GM19193 (cell line): Measurements from ENCODE around the gene ANXA1.

Source experiments
- POLR2A ChIP-seq: IDR thresholded peaks from 4 replicates; pipeline ENCODE4 v1.6.1; 2011; ENCODE audit not compliant: insufficient read depth, insufficient read length; ENCODE audit errors: extremely low read depth

The ANXA1 gene

DNA sequence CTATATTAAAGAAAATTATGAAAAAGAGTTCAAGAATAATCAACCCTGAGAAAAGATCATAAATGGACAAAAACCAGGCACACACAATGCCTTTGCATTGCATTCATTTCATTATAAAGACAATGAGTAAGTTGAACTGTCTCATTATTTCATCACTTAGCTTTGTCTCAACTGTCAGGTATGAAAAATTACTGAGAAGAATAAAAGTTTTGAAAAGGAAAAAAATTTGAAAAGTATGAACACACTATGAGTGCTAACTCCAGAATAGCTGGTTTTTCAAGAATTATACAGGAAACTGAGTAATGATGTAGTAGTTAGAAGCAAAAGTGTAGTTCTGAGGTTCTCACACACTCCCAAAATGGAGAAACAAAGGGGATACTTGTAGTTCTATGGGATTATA is 16.3 kb upstream of the ANXA1 start:
- TF ChIP-seq POLR2A: no peak

DNA sequence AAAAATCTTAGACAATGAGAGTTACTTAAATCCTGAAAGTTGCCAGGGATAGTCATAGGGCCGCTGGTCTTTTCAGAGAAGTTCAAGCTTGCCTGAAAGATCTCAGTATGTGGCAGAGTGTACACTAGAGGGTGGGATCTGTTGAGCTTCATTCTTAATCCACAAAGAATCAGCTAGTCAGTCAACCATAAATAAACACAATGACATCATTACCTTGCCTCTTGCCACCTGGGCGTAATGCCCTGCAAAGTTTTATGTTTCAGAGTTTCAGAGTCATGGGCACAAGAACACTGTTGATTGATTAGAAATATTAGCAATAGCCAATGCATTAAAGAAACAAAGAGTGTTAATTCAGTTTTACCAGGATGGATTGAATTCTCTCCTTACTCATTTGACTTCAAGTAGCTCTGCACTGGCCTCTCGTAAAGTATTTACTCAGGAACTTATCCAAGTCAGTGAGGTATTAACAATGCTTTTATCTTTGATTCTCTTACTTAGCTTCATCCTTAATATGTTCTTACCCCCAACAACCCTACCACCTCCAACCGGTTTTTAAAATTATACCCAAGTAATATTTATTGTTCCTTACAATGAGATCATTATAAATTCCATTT is 14.3 kb upstream of the ANXA1 start:
- no peak for TF ChIP-seq POLR2A

DNA sequence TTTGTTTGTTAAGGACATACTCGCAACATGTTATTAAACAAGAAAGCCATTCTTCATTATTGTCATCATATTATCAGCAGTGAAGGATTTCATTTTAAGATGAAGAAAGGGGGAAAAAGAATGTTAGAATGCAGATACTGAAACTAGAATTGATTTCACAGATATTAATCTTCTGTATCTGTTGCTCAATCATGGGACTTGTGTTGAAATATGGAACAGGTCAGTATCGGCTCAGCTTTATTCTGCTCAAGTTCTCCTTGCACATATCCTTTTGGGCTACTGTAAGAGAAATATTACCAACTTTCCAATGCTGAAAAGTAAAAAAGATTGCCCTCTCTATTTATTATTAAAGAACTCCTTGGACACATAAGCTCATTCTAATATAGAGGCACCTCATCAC is 13.8 kb upstream of the ANXA1 start:
- no peak for TF ChIP-seq POLR2A

DNA sequence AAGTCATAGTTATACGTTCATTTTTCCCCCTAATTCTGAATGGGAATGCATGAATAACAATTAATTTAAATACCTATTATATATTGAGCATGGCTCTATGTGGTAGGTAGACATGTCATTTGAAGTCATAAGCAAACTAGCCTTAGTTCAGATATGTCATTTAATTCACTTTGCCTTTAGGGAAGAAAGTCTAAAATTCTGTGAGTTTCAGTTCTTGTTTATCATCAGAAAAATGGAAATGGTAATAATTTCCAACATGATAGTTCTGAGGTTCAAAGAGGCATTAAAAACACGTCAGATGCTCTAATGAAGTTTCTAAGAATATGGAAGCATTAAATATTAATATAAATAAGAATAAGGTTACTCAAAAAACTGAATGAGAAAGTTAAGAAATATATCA is 13.1 kb upstream of the ANXA1 start:
- TF ChIP-seq POLR2A: no peak

DNA sequence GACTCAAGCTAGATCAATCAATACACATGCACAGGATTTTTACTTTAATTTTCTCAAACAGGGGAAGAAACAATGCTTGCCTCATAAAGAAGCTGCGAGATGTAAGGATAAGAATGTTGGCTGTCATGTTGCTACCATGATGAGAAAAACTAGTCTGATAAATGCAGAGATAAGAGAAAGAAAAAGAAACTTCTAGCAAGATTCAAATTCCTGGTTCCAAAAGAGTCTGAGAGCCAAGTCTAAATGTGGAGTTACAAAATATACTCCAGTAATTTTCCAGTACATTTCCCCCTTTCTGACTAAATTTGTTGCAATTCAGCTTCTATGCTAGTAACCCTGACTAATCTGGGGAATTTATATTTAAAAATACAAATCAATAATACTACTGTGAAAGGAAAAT is 10.4 kb upstream of the ANXA1 start:
- TF ChIP-seq POLR2A: no peak

DNA sequence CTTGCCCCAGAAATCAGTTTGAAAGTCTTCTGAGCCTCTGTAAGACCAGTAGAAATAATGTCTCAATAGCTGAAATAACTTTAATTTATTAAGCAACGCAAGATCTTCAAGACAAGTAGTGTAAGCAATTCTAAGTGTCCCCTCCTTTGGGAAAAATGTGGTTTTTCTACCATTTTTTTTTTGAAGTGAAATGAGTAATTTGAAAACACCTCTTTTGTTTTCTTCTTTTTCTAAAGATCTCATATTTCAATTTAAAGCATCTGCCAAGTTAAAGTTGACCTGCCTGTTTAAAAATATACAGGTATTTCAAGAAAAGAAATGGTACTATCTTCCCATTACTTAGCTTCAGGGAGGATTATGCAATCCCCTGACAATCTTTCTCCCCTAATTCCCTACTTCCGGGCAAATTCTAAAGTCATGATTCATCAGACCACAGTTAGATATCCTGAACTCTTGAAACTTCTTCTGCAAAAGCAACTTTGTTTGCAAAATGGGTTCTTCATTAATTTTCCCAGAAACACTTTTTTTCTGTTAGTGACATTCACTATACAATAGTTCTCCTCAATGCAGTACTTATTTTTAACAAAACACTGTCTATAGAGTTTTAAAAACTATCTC is 7.8 kb upstream of the ANXA1 start:
- TF ChIP-seq POLR2A: no peak

DNA sequence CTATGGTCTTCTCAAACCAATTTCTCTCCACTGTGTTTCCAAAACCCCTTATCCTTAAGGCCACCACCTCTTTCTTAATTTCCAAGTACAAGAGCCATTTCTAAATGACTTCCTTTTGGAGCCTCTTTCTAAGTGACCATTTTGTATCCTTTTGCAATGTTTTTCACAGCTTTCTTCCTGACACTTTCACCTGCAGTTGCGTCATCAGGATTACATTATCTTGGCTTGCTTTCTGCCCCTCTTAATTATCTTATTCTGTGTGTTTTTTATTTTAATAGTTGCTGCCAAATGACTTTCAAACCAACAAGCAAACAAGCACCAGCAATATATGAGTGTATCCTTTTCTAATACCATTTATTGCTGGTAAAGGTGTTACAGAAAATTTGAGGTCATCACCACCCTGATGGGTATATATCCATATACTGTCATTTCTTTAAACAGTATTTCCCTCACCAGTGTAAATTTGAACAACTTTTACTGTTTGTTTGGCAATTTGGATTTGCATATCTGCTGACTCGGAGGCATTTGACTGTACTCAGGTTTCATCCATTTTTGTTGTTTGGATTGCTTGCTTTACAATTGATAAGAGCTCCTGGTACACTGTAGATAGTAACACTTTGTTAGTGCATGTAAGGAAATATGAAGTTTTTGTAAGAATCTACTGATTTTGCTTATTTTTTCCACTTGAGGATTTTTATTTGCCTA is 5.4 kb upstream of the ANXA1 start:
- TF ChIP-seq POLR2A: no peak

DNA sequence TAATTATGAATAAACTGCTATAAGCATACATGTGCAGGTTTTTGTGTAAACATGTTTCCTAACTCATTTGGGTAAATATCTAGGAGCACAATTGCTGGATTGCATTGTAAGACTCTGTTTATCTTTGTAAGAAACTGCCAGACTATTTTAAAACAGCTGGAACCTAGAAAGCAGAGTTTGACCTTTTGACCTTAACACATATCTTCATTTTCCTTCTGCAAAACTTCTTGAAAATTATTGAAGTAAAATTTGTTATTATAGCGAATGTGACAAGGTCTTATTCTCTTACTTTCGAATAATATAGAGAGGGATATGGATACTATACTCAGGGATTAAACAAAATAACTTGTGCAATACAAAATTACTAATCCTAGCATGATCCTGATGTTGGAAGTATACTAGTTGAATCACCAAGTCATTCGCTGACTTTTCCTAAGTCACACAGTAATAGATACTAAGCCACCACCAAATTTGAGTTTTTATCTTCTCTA is 3.2 kb upstream of the ANXA1 start:
- no peak for TF ChIP-seq POLR2A

DNA sequence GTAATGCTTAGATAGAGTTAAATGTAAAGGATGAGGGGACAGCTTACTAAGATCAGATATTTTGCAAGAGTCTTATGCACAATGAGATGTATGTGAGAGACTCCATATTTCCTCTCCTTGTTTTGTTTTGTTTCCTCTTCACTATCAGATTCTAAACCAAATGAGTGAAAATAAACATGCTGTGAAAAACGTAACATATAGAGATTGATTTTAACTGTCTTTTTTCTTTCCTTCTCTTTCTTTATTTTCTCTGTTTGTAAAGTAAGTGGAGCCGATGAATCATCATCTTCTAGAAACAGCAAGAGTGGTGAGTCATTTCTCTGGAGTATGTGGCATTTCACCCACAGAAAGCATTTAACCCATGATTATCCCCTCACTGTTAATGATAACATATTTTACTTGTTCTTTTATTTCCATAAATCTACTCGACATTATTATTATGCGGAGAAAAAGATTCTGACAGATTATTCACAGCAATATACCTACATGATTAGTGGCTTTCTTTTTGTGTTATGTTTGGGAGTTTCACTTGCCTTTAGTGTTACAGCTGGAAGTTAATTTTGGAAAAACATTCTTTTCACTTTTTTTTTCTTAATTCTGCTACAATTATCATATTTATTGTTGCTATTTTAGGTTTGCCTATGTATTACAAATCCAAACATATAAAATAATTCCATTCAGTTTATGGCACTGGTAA is 2.1 kb upstream of the ANXA1 start:
- no peak for TF ChIP-seq POLR2A

DNA sequence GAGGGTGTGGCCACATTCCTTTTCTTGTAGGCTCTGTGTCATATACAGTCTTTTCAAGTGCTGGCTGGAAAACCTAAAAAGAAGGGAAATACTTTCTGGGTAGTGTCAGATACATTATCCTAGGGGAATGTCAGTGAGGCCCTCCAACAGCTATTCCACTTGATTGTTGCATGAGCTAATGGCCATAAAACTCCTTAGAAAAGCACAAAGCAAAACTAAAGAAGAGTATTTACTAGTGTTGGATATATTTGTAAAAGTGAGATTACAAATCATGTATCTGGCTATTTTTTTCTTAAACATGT is 829 bp downstream of the ANXA1 start:
- no peak for TF ChIP-seq POLR2A

DNA sequence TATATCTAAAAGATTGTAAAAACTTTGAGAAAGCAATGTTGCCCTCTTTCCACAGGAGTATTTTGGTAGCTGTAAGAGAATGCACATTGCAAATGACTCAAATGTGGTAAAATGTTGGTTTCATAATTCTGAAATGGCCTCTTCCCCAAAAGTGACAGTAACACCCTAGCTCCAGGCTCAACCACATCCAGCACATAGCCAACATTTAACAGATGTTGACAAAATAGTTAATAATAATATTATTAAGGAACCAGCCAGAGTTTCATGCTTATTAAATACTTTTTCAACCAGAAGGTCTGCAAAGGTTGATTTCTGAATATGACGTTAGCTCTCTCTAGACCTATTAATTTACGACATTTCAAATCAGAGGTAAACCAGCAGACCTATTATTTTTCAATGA is 1.3 kb downstream of the ANXA1 start:
- no peak for TF ChIP-seq POLR2A

DNA sequence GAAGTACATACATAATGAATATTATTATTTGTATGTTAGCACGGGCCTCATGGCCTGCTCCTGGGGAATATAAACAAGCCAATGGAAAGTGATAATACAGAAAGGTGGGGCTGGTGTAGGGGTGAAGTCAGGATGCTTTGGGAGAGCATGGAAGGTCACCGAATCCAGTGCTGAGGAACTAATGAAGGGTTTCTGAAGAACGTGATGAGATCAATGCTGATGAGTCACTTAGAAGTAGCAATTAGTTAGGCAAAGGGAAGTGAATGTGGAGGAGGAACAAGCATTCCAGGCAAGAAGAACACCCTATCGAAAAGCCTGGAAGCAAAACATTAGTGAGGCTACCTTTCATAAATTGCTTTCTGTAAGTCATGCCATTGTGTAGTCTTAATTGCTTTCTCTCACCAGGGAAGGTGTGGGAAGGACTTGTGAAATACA is 2.1 kb downstream of the ANXA1 start:
- TF ChIP-seq POLR2A: no peak

DNA sequence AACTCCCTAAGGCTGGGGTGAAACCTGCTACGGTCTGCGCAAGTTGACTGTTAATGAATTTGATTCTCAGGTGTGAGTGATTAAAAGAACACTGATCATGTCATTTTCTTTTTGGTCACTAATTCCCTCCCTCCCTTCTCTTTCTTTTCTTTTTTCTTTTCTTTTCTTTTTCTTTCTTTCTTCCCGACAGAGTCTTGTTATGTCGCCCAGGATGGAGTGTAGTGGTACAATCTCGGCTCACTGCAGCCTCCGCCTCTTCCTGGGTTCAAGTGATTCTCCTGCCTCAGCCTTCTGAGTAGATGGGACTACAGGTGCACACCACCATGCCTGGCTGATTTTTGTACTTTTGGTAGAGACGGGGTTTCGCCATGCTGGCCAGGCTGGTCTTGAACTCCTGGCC is 2.6 kb downstream of the ANXA1 start:
- TF ChIP-seq POLR2A: no peak

DNA sequence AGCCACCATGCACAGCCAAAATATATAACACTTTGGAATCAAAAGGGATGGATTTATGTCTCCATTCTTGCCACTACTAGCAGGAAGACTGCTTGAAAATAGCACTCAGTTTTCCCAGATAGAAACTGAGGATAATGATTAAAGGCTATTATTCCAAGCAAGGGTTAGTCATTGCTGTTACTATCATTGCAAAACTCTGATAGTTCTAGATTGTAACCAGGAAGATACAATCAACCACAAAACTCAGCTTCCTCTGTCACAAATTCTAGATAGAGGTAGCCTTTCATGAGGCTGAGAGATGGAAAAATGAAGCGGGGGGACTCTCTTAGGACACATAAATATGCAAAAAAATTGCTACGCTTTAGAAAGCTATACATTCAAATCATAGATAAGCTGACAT is 3.1 kb downstream of the ANXA1 start:
- no peak for TF ChIP-seq POLR2A

DNA sequence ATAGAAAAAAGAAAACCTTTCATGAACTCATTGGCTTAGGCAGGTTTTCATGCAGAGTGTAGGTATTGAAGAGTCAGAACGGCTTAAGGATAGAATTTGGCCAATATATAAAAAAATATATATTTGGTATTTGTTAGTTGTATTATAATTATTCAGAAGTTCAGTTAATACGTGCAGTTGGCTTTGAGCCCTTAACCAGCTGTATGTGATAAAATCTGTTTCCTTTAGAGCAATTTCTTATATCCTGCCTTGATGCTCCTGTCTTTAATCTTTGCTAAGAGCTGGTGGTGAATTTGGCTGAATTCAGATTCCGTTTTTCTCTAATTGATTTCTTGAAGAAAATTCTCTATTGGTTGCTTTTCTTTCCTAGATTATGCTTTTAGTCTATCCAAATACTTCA is 3.7 kb downstream of the ANXA1 start:
- no peak for TF ChIP-seq POLR2A
